Keratinocyte (primary cell): ENCODE results near the gene HHIPL2. TPM values are rescaled to one million over a fixed set of nuclear protein-coding genes. Genes with fewer than 3 reads are reported as not detected.

Experiments used
- DNase-seq: peaks from one replicate; pipeline ENCODE4 v3.0.0-alpha.2; 2011; ENCODE audit warnings: low read depth, missing footprints, low spot score
- FAIRE-seq: peaks from 2 replicates; lab custom pipeline; 2011; peaks lifted over from hg19 to GRCh38; lab: Jason Lieb, UNC
- H2AFZ ChIP-seq: 2 replicates; pipeline ENCODE4 v1.6.0; 2012; ENCODE audit warnings: low read length, control low read depth, inconsistent platforms; ENCODE audit not compliant: control insufficient read depth
- H3K27ac ChIP-seq: 2 replicates; pipeline ENCODE4 v1.5.1; 2011; ENCODE audit warnings: low read length; ENCODE audit not compliant: control insufficient read depth, insufficient read depth
- H3K27me3 ChIP-seq: 3 replicates; pipeline ENCODE4 v1.6.0; 2011; ENCODE audit warnings: low read length; ENCODE audit not compliant: control insufficient read depth, insufficient read depth; ENCODE audit errors: extremely low read depth
- H3K36me3 ChIP-seq, 2 experiments: 2 replicates in 1 of 2; 3 replicates in 1 of 2; pipeline ENCODE4 v1.5.1; 2011; ENCODE audit warnings: low read length in 2 of 2, mild to moderate bottlenecking in 1 of 2; ENCODE audit not compliant: control insufficient read depth in 2 of 2, insufficient read depth in 2 of 2; ENCODE audit errors: extremely low read depth in 1 of 2
- H3K4me1 ChIP-seq: 3 replicates; pipeline ENCODE4 v1.5.1; 2011; ENCODE audit warnings: low read length; ENCODE audit not compliant: control insufficient read depth, insufficient read depth; ENCODE audit errors: extremely low read depth
- H3K4me2 ChIP-seq: 3 replicates; pipeline ENCODE4 v1.6.0; 2011; ENCODE audit warnings: low read depth, low read length; ENCODE audit not compliant: control insufficient read depth, insufficient read depth; ENCODE audit errors: extremely low read depth
- H3K4me3 ChIP-seq, 3 experiments: fragments of 200-600 bp in 1 of 3; sonication (generic) in 1 of 3; 2 replicates in 2 of 3; 3 replicates in 1 of 3; pipeline ENCODE4 v1.5.1; 2011 to 2016; ENCODE audit warnings: low read length in 3 of 3, mild to moderate bottlenecking in 3 of 3, control low read depth in 2 of 3, inconsistent platforms in 1 of 3, low read depth in 1 of 3, mixed read lengths in 1 of 3, mixed run types in 1 of 3, moderate library complexity in 1 of 3; ENCODE audit not compliant: control insufficient read depth in 2 of 3, insufficient read depth in 2 of 3; ENCODE audit errors: extremely low read depth in 1 of 3
- H3K79me2 ChIP-seq: 2 replicates; pipeline ENCODE4 v1.6.0; 2012; ENCODE audit warnings: low read length; ENCODE audit not compliant: control insufficient read depth, insufficient read depth
- H3K9ac ChIP-seq: 3 replicates; pipeline ENCODE4 v1.6.0; 2011; ENCODE audit warnings: low read length; ENCODE audit not compliant: control insufficient read depth, insufficient read depth; ENCODE audit errors: extremely low read depth
- H3K9me1 ChIP-seq: 3 replicates; pipeline ENCODE4 v1.6.0; 2011; ENCODE audit warnings: low read length; ENCODE audit not compliant: control insufficient read depth, insufficient read depth; ENCODE audit errors: extremely low read depth
- H3K9me3 ChIP-seq: 2 replicates; pipeline ENCODE4 v1.5.1; 2012; ENCODE audit warnings: low read depth, low read length; ENCODE audit not compliant: control insufficient read depth
- H4K20me1 ChIP-seq: 3 replicates; pipeline ENCODE4 v1.6.0; 2011; ENCODE audit warnings: low read length; ENCODE audit not compliant: control insufficient read depth, insufficient read depth; ENCODE audit errors: extremely low read depth
- CTCF ChIP-seq, 3 experiments: IDR thresholded peaks in 1 of 3; conservative IDR thresholded peaks in 1 of 3; optimal IDR thresholded peaks in 1 of 3; 2 replicates in 2 of 3; 3 replicates in 1 of 3; pipeline versions ENCODE3 to v1.5.1; 2011; ENCODE audit warnings: low read length in 3 of 3, mild to moderate bottlenecking in 3 of 3, moderate library complexity in 2 of 3, control low read depth in 1 of 3, inconsistent platforms in 1 of 3; ENCODE audit not compliant: insufficient read depth in 2 of 3; ENCODE audit errors: extremely low read depth in 1 of 3
- EZH2 ChIP-seq: IDR thresholded peaks from one replicate; pipeline ENCODE4 v1.6.1; 2012; ENCODE audit warnings: inconsistent platforms, mild to moderate bottlenecking, low read length, moderate library complexity
- dilution Hi-C: fragments of 300-500 bp; cut with MboI; formaldehyde crosslinking; loops from one replicate; pipeline ENCODE4 v1.7.0; 2020; ENCODE audit warnings: low sequenced_read_pairs; ENCODE audit not compliant: extremely low pct_ligation_motif_present
- polyA plus RNA-seq, 5 experiments: library from polyadenylated mRNA; depleted of rRNA in 3 of 5; stranded (reverse) in 3 of 5; stranded (forward) in 1 of 5; unstranded in 1 of 5; fragments of >200 nt; gene quantifications; 1 replicate in 1 of 5; 2 replicates in 3 of 5; 3 replicates in 1 of 5; pipeline versions ENCODE4 v1.2.1 to v1.2.3, GENCODE V29; 2011 to 2012; ENCODE audit warnings: missing spikeins in 2 of 5, low read depth in 1 of 5, low replicate concordance in 1 of 5

HHIPL2 gene
- polyA plus RNA-seq, 1 donor (not counting 4 experiments of a cell fraction or from before 2014, with no cell fraction given), result 0.16 TPM

GRCh38 chr1:222557574-222557973 lies 9.7 kb upstream of the HHIPL2 start:
- peaks cover 2 to 8% of the 10 kb centered on the region in 2 experiments for H3K36me3 ChIP-seq
- H3K4me3 ChIP-seq, result no peak overlapping the region
- dilution Hi-C loops, result no loop called here
- no peaks in the 10 kb centered on the region for H3K27me3 ChIP-seq
- H3K9me3 ChIP-seq, result no peaks in the 10 kb centered on the region
- H3K4me2 ChIP-seq, result no peak overlapping the region
- no peaks in the 10 kb centered on the region for H3K4me1 ChIP-seq
- DNase-seq (no peak), FAIRE-seq (no peak)
- no peak overlapping the region for H2AFZ ChIP-seq
- H4K20me1 ChIP-seq, result no peaks in the 10 kb centered on the region
- no peak overlapping the region for H3K27ac ChIP-seq
- no peak overlapping the region for H3K9ac ChIP-seq
- TF ChIP-seq CTCF (optimal IDR thresholded peaks at IDR 0.05 in 1 of 3, IDR thresholded peaks at IDR 0.05 in 1 of 3, conservative IDR thresholded peaks at IDR 0.05 in 1 of 3; ENCODE audit: extremely low read depth in 1 of 3, insufficient read depth in 2 of 3, low read length in 3 of 3) (no peak), EZH2 (no peak)
- no peaks in the 10 kb centered on the region for H3K79me2 ChIP-seq
- H3K9me1 ChIP-seq, result no peaks in the 10 kb centered on the region

- DNase-seq (no peak), FAIRE-seq (no peak)
- Histone ChIP-seq H3K9me1 (no peaks in the 10 kb centered on the region), H3K4me2 (no peak overlapping the region), H3K36me3 (peaks cover 2 to 8% of the 10 kb centered on the region in 2 experiments), H3K79me2 (no peaks in the 10 kb centered on the region), H3K9me3 (no peaks in the 10 kb centered on the region), H3K27me3 (no peaks in the 10 kb centered on the region), H3K4me1 (no peaks in the 10 kb centered on the region), H3K9ac (no peak overlapping the region), H3K27ac (no peak overlapping the region), H3K4me3 (no peak overlapping the region), H2AFZ (no peak overlapping the region), H4K20me1 (no peaks in the 10 kb centered on the region)
- dilution Hi-C loops, result no loop called here
- TF ChIP-seq CTCF (optimal IDR thresholded peaks at IDR 0.05 in 1 of 3, IDR thresholded peaks at IDR 0.05 in 1 of 3, conservative IDR thresholded peaks at IDR 0.05 in 1 of 3; ENCODE audit: extremely low read depth in 1 of 3, insufficient read depth in 2 of 3, low read length in 3 of 3) (no peak), EZH2 (no peak)
Measured at GRCh38 chr1:222557148-222557547, 9.2 kb upstream of the HHIPL2 start.
